GM18517 (cell line): ENCODE data around the gene CNOT9.

Experiments
- ATAC-seq: cut with Tn5 transposase; IDR thresholded peaks from one replicate; pipeline ENCODE4 v1.9.1; 2021; ENCODE audit warnings: mild to moderate bottlenecking, moderate library complexity; ENCODE audit not compliant: unreplicated experiment

Gene CNOT9

DNA sequence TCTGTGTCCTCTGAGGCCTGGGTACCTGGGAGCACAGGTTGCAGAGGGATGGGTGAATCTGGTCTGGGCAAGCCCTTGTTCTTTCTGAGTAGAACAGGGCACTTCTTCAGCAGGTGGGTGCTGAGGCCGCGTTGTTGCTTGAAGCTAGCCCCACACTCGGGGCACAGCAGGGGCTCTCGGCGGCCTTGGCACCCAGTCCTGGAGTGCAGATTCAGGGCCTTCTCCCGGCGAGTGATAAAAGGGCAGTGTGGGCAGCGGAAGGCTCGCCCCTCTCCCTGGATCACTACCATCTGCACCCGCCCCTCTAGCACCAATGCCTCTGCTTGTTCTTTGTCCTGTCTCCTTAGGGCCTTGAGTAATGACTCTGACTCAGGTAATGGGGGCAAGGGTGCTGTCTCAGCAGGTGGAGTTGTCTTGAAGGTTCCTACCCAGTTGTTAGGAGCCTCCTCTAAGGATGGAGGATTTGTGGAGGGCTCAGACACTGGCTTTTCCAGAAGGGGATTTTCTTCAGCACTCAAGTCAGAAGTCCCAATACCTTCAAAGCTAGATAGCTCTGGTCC lies 75.2 kb downstream of the CNOT9 start:
- ATAC-seq: no peak

DNA sequence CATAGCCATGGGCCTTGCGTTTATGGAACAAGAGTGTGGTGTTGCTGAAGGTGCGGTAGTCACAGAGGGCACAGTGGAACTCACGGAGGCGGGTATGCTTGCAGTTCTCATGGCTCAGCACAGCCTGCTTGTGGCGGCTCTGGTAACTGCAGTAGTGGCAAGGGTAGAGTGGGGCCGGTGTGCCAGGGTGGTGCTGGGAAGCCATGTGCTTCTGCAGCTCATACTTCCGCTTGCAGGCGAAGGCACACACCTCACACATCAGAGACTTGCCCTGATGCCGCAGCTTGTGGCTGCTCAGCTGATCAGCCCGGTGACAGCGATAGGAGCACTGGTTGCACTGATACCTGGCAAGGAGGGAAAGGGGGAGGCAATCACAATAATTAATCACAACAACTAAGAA lies 76.1 kb downstream of the CNOT9 start:
- ATAC-seq: no peak

DNA sequence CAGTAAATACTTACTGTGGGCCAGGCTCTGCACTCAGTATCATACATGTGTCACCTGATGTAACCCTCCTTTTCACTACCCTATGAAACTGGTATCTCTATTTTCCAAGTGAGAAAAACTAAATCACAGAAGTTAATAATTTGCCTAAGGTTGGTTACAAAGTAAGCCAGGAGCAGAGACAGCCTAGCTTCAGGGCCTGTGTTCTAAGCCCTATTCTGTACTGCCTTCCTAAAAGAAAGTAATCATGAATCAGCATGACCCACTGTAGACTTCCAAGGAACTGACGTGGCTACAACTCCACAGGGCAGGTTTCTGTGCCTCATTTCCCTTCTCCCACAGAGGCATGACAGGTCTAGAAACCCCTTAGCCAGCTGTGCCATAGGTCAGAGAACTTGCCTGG lies 76.5 kb downstream of the CNOT9 start:
- ATAC-seq: no peak
